Measurements from ENCODE around the gene FERMT2.

GRCh38 chr14:52923902-52924575 lies 26.8 kb downstream of the FERMT2 start:
- TF ChIP-seq, protein P1, sequence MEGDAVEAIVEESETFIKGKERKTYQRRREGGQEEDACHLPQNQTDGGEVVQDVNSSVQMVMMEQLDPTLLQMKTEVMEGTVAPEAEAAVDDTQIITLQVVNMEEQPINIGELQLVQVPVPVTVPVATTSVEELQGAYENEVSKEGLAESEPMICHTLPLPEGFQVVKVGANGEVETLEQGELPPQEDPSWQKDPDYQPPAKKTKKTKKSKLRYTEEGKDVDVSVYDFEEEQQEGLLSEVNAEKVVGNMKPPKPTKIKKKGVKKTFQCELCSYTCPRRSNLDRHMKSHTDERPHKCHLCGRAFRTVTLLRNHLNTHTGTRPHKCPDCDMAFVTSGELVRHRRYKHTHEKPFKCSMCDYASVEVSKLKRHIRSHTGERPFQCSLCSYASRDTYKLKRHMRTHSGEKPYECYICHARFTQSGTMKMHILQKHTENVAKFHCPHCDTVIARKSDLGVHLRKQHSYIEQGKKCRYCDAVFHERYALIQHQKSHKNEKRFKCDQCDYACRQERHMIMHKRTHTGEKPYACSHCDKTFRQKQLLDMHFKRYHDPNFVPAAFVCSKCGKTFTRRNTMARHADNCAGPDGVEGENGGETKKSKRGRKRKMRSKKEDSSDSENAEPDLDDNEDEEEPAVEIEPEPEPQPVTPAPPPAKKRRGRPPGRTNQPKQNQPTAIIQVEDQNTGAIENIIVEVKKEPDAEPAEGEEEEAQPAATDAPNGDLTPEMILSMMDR (conservative IDR thresholded peaks at IDR 0.05): peak; percentile 24
- no peak for TF ChIP-seq ZFX (IDR thresholded peaks at IDR 0.05)

Measured in C4-2B (cell line).